Measurements from ENCODE around the gene NECAB2. TPM values are rescaled to one million over a fixed set of nuclear protein-coding genes. Genes with fewer than 3 reads are reported as not detected.

NECAB2 gene
- polyA plus RNA-seq, 1 donor (not counting 4 experiments of a cell fraction or from before 2014, with no cell fraction given): not detected

DNA sequence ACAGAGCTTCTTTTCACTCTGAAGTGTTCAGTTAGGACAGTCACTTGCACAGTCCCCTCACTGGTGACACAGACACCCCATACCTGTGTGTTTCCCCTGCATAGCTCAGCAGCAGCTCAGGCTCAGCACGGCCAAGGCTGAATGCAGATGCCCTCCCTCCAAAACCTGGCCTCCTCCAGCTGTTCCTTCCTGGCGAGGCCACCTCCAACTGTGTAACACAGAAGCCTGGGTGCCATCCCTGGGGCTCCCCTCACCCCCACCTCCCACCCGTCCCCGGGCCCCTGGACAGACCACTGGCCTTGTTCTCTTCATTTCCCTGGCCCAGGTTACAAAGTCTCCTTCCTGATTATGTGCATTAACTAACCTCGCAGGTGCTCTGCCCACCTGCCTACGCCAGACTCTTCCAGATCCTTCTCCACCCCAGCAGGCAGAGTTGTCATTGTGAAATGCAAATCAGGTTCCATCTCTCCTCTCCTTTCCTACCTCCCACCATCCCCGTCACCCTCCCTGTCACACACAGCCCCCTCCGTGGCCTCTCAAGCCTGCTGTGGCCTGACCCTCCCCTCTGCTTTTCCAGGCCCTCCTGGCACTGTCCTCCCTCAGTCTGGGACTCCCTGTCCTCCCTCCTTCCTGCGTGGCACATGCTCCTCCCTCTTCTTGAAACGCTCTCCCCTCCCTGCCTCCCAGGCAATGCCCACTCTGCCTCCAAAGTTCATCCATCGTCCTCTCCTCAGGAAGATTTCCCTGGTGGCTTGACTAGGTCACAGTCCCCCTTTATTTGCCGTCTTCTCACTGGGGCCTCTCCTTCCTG lies 42.7 kb upstream of the NECAB2 start:
- Histone ChIP-seq H3K4me3 (ENCODE audit: control insufficient read depth in 2 of 3, extremely low read depth in 1 of 3, insufficient read depth in 2 of 3, low read depth in 1 of 3, low read length in 3 of 3) (no peak overlapping the region), H3K36me3 (ENCODE audit: control insufficient read depth in 2 of 2, extremely low read depth in 1 of 2, insufficient read depth in 2 of 2, low read length in 2 of 2) (peaks cover 0 to 1% of the 10 kb centered on the region in 2 experiments), H3K9me3 (ENCODE audit: control insufficient read depth, low read depth, low read length) (no peaks in the 10 kb centered on the region), H3K9ac (ENCODE audit: control insufficient read depth, extremely low read depth, insufficient read depth, low read length) (no peak overlapping the region), H3K9me1 (ENCODE audit: control insufficient read depth, extremely low read depth, insufficient read depth, low read length) (no peaks in the 10 kb centered on the region), H3K27ac (ENCODE audit: control insufficient read depth, insufficient read depth, low read length) (no peak overlapping the region), H2AFZ (ENCODE audit: control insufficient read depth, low read length) (no peak overlapping the region), H3K4me2 (ENCODE audit: control insufficient read depth, extremely low read depth, insufficient read depth, low read depth, low read length) (no peak overlapping the region), H3K27me3 (ENCODE audit: control insufficient read depth, extremely low read depth, insufficient read depth, low read length) (no peaks in the 10 kb centered on the region), H3K4me1 (ENCODE audit: control insufficient read depth, extremely low read depth, insufficient read depth, low read length) (peaks cover 8% of the 10 kb centered on the region), H4K20me1 (ENCODE audit: control insufficient read depth, extremely low read depth, insufficient read depth, low read length) (no peaks in the 10 kb centered on the region), H3K79me2 (ENCODE audit: control insufficient read depth, insufficient read depth, low read length) (no peaks in the 10 kb centered on the region)
- no peak for FAIRE-seq
- DNase-seq (ENCODE audit: low read depth, low spot score): no peak
- dilution Hi-C loops (cut with MboI; ENCODE audit: extremely low pct_ligation_motif_present, low sequenced_read_pairs): no loop called here
- no peak for TF ChIP-seq EZH2 (IDR thresholded peaks at IDR 0.05; ENCODE audit: low read length)
- TF ChIP-seq, protein P1, sequence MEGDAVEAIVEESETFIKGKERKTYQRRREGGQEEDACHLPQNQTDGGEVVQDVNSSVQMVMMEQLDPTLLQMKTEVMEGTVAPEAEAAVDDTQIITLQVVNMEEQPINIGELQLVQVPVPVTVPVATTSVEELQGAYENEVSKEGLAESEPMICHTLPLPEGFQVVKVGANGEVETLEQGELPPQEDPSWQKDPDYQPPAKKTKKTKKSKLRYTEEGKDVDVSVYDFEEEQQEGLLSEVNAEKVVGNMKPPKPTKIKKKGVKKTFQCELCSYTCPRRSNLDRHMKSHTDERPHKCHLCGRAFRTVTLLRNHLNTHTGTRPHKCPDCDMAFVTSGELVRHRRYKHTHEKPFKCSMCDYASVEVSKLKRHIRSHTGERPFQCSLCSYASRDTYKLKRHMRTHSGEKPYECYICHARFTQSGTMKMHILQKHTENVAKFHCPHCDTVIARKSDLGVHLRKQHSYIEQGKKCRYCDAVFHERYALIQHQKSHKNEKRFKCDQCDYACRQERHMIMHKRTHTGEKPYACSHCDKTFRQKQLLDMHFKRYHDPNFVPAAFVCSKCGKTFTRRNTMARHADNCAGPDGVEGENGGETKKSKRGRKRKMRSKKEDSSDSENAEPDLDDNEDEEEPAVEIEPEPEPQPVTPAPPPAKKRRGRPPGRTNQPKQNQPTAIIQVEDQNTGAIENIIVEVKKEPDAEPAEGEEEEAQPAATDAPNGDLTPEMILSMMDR (optimal IDR thresholded peaks at IDR 0.05 in 1 of 3, IDR thresholded peaks at IDR 0.05 in 1 of 3, conservative IDR thresholded peaks at IDR 0.05 in 1 of 3; ENCODE audit: extremely low read depth in 1 of 3, insufficient read depth in 2 of 3, low read length in 3 of 3): no peak

DNA sequence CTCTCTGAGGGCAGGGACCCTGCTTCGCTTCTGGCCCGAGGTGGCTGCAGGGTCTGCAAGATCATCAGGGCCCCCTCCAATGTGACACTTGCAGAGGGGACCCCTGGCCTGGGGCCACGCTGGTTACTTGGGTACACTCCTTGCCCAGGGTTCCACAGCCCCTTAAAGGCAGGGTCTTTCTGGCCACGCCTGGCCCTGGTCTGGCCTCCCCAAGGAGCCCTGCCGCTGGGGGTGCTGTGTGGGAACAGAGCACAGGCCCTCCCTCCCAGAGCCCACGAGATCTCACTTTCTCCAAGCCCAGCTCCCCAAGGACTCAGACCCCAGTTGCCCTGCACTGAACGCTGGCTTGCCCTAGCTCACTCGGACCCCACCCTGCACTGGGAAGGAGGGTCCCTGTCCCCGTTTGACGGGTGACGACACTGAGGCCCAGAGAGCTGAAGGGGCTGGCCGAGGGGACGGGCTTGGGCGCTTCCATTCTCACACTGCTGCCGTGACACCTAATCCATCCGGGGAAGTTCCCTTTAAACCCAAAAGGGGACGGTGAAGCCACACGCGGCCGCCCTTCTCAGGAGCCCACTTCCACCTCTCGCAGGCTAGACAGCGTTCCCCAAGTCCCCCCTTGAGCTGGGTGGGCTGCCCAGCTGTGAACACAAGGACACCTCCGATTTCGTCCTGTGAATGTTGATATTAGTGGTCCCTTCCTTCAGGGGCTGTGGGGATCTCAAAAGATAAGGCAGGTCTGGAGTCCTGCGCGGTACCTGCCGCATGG lies 41.9 kb upstream of the NECAB2 start:
- FAIRE-seq (no peak), DNase-seq (ENCODE audit: low read depth, low spot score) (no peak)
- peaks cover 8% of the 10 kb centered on the region for H3K4me1 ChIP-seq (ENCODE audit: control insufficient read depth, extremely low read depth, insufficient read depth, low read length)
- peaks cover 0 to 1% of the 10 kb centered on the region in 2 experiments for H3K36me3 ChIP-seq (ENCODE audit: control insufficient read depth in 2 of 2, extremely low read depth in 1 of 2, insufficient read depth in 2 of 2, low read length in 2 of 2)
- H3K9ac ChIP-seq (ENCODE audit: control insufficient read depth, extremely low read depth, insufficient read depth, low read length): no peak overlapping the region
- H2AFZ ChIP-seq (ENCODE audit: control insufficient read depth, low read length): no peak overlapping the region
- H3K27ac ChIP-seq (ENCODE audit: control insufficient read depth, insufficient read depth, low read length): no peak overlapping the region
- peak overlapping the region; percentile 92 for H3K4me2 ChIP-seq (ENCODE audit: control insufficient read depth, extremely low read depth, insufficient read depth, low read depth, low read length)
- no peaks in the 10 kb centered on the region for H3K9me3 ChIP-seq (ENCODE audit: control insufficient read depth, low read depth, low read length)
- H3K79me2 ChIP-seq (ENCODE audit: control insufficient read depth, insufficient read depth, low read length): no peaks in the 10 kb centered on the region
- TF ChIP-seq, protein P1 (optimal IDR thresholded peaks at IDR 0.05 in 1 of 3, IDR thresholded peaks at IDR 0.05 in 1 of 3, conservative IDR thresholded peaks at IDR 0.05 in 1 of 3; ENCODE audit: extremely low read depth in 1 of 3, insufficient read depth in 2 of 3, low read length in 3 of 3): no peak
- TF ChIP-seq EZH2 (IDR thresholded peaks at IDR 0.05; ENCODE audit: low read length): no peak
- H4K20me1 ChIP-seq (ENCODE audit: control insufficient read depth, extremely low read depth, insufficient read depth, low read length): no peaks in the 10 kb centered on the region
- dilution Hi-C loops (cut with MboI; ENCODE audit: extremely low pct_ligation_motif_present, low sequenced_read_pairs): no loop called here
- H3K27me3 ChIP-seq (ENCODE audit: control insufficient read depth, extremely low read depth, insufficient read depth, low read length): no peaks in the 10 kb centered on the region
- no peaks in the 10 kb centered on the region for H3K9me1 ChIP-seq (ENCODE audit: control insufficient read depth, extremely low read depth, insufficient read depth, low read length)
- H3K4me3 ChIP-seq (ENCODE audit: control insufficient read depth in 2 of 3, extremely low read depth in 1 of 3, insufficient read depth in 2 of 3, low read depth in 1 of 3, low read length in 3 of 3): no peak overlapping the region

All from keratinocyte (primary cell).